ENCODE results near the gene CES4A. TPM values are rescaled to one million over a fixed set of nuclear protein-coding genes. Genes with fewer than 3 reads are reported as not detected.

Gene CES4A
- total and polyA plus RNA-seq, 2 of the 13 experiments (the other 11 are each of a cell fraction or from before 2014, with no cell fraction given) = 0.09 to 0.17 TPM

DNA sequence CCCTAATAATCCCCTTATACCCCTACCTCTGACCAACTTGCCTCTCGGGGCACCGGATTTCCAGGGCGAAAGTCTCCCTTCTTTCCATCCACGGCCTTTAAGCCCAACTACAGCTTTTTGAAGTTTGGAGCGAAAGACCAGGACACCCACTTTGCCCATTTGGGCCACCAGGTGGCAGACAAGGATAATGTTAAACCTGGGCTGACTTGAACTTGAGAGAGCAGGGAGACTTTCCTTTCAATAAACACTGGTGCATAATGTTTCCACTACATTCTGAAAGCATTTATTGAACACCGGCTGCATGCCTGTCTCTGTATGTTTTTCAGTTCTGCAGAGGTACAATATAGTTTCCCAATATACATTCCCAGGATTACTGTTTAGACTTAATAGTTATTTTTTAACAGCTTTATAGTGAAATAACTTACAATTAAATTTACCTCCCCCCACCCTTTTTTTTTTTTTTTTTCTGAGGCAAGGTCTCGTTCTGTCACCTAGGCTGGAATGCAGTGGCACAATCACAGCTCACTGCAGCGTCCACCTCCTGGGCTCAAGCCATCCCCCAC lies 34.2 kb upstream of the CES4A start (continued):
- TF ChIP-seq, protein P1, sequence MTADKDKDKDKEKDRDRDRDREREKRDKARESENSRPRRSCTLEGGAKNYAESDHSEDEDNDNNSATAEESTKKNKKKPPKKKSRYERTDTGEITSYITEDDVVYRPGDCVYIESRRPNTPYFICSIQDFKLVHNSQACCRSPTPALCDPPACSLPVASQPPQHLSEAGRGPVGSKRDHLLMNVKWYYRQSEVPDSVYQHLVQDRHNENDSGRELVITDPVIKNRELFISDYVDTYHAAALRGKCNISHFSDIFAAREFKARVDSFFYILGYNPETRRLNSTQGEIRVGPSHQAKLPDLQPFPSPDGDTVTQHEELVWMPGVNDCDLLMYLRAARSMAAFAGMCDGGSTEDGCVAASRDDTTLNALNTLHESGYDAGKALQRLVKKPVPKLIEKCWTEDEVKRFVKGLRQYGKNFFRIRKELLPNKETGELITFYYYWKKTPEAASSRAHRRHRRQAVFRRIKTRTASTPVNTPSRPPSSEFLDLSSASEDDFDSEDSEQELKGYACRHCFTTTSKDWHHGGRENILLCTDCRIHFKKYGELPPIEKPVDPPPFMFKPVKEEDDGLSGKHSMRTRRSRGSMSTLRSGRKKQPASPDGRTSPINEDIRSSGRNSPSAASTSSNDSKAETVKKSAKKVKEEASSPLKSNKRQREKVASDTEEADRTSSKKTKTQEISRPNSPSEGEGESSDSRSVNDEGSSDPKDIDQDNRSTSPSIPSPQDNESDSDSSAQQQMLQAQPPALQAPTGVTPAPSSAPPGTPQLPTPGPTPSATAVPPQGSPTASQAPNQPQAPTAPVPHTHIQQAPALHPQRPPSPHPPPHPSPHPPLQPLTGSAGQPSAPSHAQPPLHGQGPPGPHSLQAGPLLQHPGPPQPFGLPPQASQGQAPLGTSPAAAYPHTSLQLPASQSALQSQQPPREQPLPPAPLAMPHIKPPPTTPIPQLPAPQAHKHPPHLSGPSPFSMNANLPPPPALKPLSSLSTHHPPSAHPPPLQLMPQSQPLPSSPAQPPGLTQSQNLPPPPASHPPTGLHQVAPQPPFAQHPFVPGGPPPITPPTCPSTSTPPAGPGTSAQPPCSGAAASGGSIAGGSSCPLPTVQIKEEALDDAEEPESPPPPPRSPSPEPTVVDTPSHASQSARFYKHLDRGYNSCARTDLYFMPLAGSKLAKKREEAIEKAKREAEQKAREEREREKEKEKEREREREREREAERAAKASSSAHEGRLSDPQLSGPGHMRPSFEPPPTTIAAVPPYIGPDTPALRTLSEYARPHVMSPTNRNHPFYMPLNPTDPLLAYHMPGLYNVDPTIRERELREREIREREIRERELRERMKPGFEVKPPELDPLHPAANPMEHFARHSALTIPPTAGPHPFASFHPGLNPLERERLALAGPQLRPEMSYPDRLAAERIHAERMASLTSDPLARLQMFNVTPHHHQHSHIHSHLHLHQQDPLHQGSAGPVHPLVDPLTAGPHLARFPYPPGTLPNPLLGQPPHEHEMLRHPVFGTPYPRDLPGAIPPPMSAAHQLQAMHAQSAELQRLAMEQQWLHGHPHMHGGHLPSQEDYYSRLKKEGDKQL (CRISPR knock-in tag; IDR thresholded peaks at IDR 0.05; ENCODE audit: low read depth) = no peak
- TF ChIP-seq NFE2L1 (CRISPR knock-in tag; IDR thresholded peaks at IDR 0.05; ENCODE audit: borderline replicate concordance) = no peak
- TF ChIP-seq ZSCAN25 (CRISPR knock-in tag; IDR thresholded peaks at IDR 0.05) = no peak
- TF ChIP-seq, protein P2, sequence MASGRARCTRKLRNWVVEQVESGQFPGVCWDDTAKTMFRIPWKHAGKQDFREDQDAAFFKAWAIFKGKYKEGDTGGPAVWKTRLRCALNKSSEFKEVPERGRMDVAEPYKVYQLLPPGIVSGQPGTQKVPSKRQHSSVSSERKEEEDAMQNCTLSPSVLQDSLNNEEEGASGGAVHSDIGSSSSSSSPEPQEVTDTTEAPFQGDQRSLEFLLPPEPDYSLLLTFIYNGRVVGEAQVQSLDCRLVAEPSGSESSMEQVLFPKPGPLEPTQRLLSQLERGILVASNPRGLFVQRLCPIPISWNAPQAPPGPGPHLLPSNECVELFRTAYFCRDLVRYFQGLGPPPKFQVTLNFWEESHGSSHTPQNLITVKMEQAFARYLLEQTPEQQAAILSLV (CRISPR knock-in tag; IDR thresholded peaks at IDR 0.05; ENCODE audit: borderline replicate concordance) = no peak
- TF ChIP-seq POLR2AphosphoS5 (IDR thresholded peaks at IDR 0.05; ENCODE audit: low read depth, low read length) = no peak
- no peak for TF ChIP-seq KAT2B (IDR thresholded peaks at IDR 0.05; ENCODE audit: borderline replicate concordance, low read depth, low read length)
- TF ChIP-seq ZNF431 (CRISPR knock-in tag; IDR thresholded peaks at IDR 0.05; ENCODE audit: borderline replicate concordance, low read depth) = no peak
- TF ChIP-seq GFI1 (CRISPR knock-in tag; IDR thresholded peaks at IDR 0.05; ENCODE audit: borderline replicate concordance) = no peak
- no peak for TF ChIP-seq ZNF264 (CRISPR knock-in tag; IDR thresholded peaks at IDR 0.05)
- TF ChIP-seq, protein P3, sequence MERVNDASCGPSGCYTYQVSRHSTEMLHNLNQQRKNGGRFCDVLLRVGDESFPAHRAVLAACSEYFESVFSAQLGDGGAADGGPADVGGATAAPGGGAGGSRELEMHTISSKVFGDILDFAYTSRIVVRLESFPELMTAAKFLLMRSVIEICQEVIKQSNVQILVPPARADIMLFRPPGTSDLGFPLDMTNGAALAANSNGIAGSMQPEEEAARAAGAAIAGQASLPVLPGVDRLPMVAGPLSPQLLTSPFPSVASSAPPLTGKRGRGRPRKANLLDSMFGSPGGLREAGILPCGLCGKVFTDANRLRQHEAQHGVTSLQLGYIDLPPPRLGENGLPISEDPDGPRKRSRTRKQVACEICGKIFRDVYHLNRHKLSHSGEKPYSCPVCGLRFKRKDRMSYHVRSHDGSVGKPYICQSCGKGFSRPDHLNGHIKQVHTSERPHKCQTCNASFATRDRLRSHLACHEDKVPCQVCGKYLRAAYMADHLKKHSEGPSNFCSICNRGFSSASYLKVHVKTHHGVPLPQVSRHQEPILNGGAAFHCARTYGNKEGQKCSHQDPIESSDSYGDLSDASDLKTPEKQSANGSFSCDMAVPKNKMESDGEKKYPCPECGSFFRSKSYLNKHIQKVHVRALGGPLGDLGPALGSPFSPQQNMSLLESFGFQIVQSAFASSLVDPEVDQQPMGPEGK (CRISPR knock-in tag; IDR thresholded peaks at IDR 0.05) = 0 out of 2 replicates have a peak, but pooled peaks have one; percentile 18
- TF ChIP-seq ZNF841 (CRISPR knock-in tag; IDR thresholded peaks at IDR 0.05; ENCODE audit: borderline replicate concordance) = no peak
- TF ChIP-seq ZNF235 (CRISPR knock-in tag; IDR thresholded peaks at IDR 0.05; ENCODE audit: borderline replicate concordance) = no peak
- TF ChIP-seq MATR3 (CRISPR knock-in tag; IDR thresholded peaks at IDR 0.05) = no peak
- TF ChIP-seq ZNF749 (CRISPR knock-in tag; IDR thresholded peaks at IDR 0.05; ENCODE audit: borderline replicate concordance) = no peak
- TF ChIP-seq, protein P4, sequence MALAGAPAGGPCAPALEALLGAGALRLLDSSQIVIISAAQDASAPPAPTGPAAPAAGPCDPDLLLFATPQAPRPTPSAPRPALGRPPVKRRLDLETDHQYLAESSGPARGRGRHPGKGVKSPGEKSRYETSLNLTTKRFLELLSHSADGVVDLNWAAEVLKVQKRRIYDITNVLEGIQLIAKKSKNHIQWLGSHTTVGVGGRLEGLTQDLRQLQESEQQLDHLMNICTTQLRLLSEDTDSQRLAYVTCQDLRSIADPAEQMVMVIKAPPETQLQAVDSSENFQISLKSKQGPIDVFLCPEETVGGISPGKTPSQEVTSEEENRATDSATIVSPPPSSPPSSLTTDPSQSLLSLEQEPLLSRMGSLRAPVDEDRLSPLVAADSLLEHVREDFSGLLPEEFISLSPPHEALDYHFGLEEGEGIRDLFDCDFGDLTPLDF (CRISPR knock-in tag; IDR thresholded peaks at IDR 0.05) = no peak
- no peak for TF ChIP-seq IKZF1 (IDR thresholded peaks at IDR 0.05)
- TF ChIP-seq, protein P5, sequence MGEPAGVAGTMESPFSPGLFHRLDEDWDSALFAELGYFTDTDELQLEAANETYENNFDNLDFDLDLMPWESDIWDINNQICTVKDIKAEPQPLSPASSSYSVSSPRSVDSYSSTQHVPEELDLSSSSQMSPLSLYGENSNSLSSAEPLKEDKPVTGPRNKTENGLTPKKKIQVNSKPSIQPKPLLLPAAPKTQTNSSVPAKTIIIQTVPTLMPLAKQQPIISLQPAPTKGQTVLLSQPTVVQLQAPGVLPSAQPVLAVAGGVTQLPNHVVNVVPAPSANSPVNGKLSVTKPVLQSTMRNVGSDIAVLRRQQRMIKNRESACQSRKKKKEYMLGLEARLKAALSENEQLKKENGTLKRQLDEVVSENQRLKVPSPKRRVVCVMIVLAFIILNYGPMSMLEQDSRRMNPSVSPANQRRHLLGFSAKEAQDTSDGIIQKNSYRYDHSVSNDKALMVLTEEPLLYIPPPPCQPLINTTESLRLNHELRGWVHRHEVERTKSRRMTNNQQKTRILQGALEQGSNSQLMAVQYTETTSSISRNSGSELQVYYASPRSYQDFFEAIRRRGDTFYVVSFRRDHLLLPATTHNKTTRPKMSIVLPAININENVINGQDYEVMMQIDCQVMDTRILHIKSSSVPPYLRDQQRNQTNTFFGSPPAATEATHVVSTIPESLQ (CRISPR knock-in tag; conservative IDR thresholded peaks at IDR 0.05) = no peak
